Mesenteric fat pad (tissue), 1 donor: ENCODE measurements around the gene SYS1. TPM values are rescaled to one million over a fixed set of nuclear protein-coding genes. Genes with fewer than 3 reads are reported as not detected.
"Not testable (repeated sequence)": the region's sequence is repeated elsewhere in the genome, so short reads cannot be mapped to it uniquely, and the experiment has no call there.

Experiments
- DNase-seq: peaks from one replicate; pipeline ENCODE4 v3.0.0-alpha.2; 2020; ENCODE audit warnings: low spot score
- total RNA-seq: library from RNA; stranded (reverse); fragmentation: NEBNext Ultra II Directional; extraction: Animal tissue kit (Norgen Biotek cat#: 25700); gene quantifications from one replicate; pipeline ENCODE4 v1.2.1, GENCODE V29; 2021
- donor health status: DM: yes; HTN: yes; CAD: no.

The SYS1 gene
- total RNA-seq, 1 donor from 2014 or later: 23.8 TPM

DNA sequence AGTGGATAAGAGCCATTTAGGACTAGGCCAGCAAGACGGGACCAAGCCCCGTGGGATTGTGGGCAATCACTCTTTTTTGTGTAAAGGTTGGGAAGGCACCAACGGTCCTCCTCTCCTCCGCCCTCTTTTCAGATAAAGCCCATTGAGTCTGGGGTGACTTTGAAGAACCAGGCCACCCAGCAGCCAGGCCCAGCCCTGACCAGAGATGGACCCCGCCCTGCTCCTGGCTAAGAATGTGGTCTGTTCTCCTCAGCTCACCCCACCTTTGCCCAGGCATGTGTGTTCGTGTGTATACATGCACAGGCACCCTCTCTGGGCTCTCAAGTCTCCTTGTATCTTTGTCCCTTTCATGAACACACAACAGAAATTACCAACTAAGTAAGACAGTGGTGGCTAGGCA is 23.9 kb upstream of the SYS1 start:
- DNase-seq: no peak

DNA sequence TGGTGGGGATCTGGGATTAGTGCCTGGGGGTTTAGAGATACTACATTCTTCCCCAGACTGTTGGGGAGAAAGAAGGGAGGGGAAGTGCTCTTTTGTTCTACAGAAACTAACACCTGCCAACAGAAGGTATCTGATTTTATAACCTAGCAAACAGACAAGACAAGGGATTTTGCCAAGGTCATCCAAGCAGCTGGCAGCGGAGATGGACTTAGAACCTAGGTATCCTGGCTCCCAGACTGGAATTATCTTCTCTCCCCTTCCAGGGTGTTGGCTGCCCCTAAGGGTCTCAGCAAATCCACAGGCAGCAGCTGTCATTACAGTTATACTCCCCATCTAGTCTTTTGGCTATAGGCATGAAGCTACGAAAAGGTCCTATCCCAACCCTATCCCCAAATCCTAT is 23.2 kb upstream of the SYS1 start:
- DNase-seq: no peak

DNA sequence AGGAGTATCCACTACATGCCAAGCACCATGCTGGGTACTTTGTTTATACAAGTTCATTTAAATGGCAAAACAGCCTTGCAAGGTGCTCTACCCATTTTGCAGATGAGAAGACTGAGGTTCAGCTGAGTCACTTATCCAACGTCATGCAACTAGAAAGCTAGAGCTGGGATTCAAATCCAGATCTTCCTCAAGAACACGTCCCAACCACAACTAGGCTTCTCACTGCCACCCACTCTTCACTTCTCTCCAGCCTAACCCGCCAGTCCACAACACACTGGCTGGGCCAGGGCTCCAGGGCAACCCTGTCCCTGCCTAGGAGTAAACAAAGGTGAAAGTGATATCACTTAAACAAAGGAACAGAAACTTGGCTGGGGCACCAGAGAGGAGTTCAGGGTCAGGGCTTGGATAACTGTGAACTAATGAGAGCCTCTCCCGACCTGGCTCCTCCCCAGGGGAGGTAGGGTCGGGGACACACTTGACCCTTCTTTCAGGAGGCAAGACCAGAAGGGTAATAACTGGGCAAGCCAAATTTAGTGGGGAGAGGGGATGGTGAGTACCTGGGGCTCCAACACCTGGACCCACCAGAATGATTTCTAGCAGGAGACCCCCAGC is 22.6 kb upstream of the SYS1 start:
- DNase-seq: no peak

DNA sequence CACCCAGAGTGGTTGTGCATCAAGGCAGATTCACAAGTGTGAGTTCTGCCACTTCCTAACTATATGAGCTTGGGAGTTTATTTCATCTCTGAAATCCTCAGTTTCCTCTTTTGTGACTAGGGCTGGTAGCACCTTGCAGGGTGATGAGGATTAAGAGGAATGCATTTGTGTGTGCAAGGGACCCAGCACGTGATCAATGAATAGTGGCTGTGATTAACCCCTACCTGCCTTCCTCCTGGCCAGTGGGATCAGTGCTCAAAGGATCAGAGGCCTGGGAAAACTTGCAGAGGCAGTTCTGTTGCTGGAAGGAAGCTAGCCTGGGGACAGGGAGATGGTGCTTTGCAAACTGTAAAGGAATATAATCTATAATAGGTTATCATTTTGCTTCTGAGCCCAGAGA is 22.0 kb upstream of the SYS1 start:
- DNase-seq: no peak

DNA sequence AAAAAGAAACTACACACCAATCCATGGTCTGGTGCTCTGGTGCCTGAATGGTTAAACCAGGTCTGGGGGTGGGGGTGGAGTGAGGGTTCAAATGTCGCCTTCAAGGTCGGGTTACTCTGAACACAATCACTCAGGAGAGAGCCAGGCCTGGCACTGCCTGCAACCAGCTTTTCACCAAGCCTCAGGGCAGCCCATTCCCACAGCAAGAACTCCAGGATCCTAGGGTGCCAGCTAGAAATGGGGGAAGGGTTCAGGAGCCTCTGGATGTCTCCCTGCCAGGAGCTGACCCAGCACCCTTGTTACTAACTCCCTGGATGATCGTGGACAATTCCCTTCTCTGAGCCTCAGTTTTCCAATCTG is 21.4 kb upstream of the SYS1 start:
- no peak for DNase-seq

DNA sequence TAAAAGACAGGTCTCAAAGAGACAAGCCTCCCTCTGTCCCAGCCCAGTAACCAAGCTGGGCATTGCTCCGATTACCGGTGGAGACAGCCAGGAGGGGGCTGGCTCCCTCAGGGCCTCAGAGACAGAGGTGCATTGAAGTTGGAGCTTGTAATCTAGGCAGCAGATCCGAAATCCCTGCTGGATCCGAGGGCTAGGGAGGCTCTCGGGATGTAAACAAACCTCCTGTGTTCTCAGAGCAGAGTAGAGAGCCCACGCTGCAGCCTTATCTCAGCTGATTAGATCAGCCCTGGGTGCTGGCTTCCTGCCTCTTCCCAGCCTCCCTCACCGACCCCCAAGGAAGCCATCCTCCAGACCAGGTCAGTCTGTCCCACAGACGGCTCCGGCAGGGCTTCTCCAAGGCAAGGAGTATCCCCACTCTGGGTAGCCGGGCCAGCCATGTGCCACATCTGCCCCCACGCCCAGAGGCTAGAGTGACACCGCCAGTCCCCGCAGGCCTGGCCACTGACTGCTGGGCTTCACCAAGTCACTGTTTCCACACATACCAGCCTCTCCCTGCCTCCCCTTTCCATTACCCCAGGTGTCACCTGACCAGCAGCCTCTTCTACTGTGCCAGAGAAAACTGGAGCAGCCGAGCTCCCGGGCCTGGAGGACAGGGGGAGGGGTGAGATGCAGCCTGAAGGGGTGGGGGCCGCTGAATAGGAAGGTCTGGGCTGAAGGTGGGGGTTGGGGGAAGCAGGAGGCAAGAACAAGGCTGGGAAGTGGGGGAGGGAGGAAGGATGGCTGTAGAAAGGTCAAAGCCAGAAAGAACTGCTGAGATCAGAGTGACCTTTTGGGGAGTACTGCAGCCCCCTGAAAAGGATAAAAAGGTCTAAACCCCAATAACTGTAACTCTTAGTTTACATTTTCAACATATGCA is 20.8 kb upstream of the SYS1 start:
- DNase-seq: no peak

DNA sequence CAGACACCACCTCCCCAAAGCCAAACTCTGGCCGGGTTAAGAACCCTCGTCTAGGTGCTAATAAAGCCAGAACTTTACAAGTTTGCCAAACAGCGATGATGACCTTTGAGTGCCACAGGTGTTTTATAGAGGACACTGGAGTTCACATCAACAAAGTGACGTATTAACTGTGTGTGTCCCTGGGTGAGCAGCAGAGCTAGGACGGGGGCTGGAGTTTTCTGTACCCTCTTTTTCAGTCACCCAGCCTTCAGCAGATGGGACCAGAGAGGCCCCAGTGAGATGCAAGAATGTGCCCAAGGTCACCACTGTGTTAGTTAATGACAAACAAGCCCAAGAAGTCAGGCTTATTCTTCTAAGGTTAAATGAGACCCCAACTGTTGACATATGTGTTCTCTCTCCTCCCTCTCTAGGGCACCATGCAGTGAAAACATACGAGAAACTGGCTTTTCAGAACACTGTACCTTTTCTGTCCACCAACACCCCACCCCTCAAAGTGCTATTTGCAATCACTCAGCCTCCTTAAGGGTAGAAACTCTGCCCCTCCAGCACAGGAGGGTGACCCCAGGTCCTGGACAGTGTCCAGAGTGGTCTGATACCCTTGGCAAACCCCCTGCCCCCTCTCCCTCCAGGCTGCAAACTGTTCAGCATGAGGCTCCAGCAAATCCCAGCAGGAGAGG is 20.0 kb upstream of the SYS1 start:
- no peak for DNase-seq

DNA sequence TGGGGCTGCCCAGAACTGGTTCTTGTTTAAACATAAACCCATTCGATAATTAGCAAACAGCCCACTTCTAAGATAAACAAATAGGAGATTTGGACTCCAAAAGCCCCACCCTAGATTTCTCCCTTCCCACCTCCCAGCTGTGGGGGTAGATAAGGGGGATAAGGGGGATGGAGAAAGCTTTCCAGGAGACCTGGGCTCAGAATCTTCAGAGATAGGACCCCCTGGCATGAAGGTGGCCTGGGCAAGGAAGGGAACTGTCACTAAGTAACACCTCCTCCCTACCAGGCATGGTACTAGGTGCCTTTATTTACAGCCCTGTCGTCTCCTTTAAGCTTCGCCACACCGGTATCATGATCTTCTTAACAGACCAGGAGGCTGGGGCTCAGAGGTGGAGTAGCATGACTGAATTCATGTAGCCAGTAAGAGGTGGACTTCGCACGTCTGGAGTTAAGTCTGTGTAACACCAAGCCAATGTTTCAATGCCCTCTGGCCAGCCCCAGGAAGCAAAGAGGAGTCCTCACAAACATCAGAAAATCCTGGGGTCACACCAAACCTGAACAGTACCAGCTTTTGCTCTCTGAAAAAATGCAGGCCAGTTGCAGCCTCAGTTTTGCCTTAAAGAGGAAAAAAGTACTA is 19.3 kb upstream of the SYS1 start:
- DNase-seq: no peak

DNA sequence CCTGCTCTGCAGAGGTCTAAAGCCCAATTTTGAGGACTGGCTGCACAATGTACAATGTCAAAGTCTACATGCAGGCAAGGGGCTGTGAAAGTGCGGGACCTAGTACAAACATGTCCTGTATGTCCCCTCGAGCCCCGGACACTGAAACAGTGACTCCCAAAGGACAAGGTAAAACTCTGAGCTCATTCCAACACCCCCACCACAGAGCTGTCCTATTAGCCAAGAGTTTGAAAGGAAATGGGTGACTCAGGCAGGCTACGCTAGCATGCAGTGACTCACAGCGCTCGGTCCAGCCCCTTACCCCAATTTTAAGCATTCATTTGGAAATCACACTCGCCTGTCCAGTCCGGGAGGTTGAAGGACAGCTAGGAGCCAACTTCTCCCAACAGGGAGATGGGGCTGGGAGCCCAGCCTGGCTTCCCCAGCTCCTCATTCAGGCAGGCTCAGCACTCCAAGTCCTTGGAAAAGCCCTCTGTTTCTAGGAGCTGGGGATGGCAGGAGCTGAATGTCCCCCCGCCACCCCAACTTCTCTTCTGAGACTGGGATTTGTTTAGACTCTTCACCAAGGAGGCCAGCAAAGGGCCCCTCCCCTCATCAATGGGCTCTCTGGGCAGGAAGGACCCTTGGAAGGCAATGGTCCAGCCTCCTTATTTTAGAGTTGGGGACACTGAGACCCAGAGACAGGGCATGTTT is 18.6 kb upstream of the SYS1 start:
- no peak for DNase-seq

DNA sequence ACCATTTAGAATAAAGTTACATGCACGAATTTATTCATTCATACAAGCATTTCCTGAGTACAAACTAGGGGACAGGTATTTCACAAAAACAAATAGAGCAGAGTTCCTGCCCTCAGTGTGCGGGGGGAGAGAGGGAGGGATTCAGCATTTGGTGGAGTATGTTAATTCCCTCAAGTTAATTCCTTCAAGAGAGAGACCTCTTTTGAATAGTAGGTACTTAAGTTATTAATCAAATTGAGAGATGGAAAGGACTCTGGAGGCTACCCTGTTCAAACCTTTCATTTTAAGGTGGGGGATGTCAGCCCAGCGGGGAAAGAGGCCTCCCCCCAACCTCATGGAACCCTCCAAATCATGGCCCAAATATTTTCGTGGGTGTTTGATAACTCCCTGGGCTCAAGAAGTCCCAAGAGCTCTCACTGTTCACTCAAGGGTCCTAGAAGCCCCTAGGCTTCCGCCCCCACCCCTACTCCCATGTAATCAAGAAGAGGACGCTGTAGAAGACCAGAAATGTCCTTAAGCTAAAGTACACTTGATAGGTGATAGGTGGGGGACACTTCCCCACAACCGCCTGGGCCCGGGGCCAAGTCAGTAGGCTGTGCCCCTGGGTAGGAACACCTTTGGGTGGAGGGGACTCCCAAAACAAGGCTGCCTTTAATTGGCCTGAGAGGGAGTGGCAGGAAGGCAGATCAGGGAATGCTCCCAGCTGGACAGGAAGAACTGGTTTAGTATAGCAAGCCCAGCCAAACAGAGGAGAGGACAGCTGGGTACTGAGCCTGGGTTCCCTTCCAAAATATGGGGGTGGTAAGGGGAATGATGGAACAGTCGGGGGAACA is 17.6 kb upstream of the SYS1 start:
- DNase-seq: no peak

DNA sequence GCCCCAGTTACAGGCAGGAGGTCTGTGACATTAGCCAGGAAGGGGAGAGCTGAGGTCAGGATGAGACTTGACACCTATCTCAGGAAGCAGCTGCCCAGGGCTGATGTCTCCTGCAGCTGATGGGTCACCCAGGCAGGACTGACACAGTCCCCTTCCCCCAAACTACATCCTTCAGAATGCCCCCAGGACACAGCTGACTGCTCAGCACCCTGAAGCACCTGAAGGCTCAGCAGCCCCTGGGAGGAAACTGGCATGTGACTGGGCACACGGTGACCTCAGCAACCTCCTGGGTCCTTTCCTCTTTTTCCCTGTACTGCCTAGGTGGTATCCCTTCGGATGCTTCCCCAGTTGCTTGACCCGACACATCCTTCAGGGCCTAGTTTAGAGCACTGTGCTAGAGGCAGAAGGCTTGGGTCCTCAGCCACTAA is 16.7 kb upstream of the SYS1 start:
- no peak for DNase-seq

DNA sequence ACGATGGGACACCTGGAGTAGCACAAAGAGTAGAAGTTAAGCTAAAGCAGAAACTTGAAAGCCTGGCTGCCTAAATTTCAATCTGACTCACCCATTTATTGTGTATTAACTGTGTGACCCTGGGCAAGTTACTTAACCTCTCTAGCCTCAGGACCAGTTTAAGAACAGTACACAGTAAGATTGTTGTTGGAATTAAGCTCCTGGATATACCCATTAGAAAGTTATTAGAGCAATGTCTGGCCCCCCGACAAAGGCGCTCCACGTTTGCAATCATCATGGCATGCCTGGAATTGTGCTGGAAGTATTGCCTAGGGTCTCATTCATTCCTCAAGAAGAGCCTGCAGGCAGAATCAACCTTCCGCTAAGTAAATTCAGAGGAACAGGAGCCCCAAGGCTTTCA is 16.1 kb upstream of the SYS1 start:
- DNase-seq: no peak

DNA sequence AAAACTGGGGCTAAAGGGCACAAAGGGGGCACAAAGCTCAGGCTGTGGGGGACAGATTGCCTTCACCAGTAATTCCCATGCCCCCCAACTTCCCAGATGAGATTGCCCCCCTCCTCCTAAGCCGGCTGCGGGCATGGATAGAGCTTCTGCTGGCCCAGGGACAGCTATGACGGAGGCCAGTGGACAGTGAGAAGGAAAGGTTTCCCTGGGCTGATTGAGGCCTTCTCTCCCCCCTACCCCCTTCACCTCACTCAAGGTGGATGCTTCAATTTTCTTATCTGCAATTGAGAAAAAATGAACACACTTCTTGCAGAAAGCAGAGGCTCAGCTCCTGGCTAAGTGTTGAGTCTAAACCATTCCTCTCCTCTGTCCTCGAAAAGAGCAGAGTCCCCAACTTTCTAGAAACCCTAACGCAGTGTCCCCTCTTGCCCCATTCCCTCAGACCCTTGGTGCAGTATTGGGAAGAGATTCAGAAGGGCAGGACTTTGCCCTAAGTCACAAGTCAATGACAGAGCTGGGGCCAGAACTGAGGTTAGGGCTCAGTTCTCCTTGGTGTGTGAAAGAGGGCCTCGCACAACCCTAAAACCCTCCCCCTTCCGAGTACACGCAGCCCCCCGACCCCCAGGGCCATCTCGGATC is 15.5 kb upstream of the SYS1 start:
- no peak for DNase-seq

DNA sequence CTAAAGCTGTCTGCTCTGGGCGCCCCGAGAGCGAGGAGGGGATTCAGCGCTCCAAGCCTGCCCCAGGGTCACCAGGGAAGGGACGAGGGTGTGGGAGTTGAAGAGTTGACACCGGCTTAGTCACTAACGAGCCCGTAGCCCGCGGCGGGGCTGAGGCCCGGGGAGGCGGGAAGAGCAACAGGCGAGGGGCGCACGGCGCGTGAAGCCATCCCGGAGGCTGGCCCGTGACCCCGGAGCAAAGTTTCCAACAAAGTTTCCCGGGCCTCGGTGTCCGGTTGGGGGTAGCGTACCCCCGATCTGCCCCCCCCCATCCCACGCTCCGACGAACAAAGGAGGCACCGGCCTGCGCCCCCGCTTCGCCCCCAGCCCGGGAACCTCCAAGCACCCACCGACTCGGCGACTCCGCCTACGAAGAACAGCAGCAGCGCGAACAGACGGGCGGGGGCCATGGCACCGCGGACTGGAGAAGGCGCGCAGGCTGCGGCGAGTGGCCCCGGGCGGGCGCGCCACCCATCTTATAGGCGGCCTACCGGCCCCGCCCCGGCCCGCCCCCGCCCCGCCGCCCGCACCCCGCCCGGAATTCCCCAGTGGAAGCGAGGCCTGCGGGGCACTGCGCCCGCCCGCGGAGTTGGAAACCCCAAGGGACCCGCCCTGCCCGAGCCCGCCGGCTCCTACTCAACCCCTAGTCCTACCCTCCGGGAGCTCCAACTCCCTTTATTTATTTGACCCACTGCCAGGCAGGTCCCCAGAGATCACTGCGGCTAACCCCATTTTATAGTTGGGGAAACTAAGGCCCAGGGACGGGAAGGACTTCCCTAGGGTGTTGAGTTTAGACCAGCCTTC is 14.8 kb upstream of the SYS1 start, which contains the start of gene SDC4:
TSS of gene SDC4 (minus strand) at position 489 of the 843 bp plus-strand sequence. CDS start at position 449, 40 bp downstream.
- peak; percentile 93 for DNase-seq

DNA sequence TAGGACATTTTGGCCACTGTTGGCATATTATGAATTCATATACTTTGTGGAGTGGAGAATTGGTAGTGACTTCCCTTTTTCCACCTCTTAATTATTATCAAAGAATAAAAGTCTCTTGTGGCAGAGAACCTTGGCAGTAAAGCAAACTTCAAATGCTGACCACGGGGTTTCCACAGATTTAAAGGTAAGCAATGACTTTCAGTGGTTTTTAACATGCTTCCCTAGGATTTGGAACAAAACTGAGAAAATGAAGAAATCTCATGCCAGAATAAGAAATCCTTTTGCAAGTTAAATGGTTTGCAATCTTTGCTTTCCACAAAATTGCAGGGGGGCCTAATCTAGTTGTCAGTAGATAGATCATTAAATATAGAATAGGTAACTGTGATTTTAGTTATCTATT is 12.7 kb upstream of the SYS1 start:
- DNase-seq: no peak

DNA sequence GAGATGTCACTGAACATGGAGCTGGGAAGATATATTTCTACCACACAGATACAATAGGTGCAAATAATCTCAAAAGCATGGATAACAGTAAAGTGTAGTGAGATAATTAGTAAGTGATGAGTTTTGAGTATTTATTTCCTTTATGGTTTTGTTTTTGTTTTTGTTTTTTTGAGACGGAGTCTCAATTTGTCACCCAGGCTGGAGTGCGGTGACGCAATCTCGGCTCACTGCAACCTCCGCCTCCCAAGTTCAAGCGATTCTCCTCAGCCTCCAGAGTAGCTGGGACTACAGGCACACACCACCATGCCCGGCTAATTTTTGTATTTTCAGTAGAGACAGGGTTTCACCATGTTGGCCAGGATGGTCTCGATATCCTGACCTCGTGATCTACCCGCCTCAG is 12.2 kb upstream of the SYS1 start:
- DNase-seq: not testable (repeated sequence)

DNA sequence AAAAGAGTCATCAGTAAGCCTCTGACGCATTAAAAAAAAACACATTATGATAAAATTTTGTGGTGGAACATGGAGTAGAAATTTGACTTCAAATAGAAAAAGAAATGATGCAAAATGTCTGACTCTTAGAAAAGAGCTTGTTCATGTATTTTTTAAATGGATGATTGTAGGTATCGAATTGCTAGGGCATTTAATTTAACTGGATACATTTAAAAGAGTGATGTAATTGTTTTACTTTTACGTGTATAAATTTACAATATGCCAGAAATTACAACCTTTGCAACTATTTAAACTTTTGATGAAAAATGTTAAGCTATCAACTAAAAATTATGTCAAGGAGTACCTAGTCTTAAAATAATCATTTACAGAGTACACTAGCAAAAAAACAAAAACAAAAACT is 10.2 kb upstream of the SYS1 start:
- DNase-seq: no peak

DNA sequence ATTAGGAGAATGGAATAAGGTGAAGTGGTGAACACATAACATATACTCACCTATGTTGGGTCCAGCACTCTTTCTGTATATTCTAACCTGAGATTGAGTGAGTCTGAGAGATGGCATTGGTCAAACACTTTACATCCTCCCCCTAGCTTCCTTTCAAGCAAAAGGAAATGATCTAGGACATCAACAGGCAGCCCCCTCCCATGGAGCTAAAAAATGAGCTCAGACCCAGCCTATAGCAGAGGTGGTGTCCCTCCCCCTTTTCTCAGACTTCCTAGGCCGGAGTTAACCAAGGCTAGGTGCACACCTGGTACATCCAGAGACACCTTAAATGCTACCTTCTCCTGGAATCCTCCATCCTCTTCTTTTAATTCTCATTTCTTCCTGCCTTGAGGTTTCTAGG is 9.2 kb upstream of the SYS1 start:
- DNase-seq: no peak
